H1 (cell line): ENCODE data around the gene PRKAR2B. TPM values are rescaled to one million over a fixed set of nuclear protein-coding genes. Genes with fewer than 3 reads are reported as not detected.

Experiments
- CTCF ChIA-PET: fragments of 300-600 bp; sonication (Branson Sonifier 250); formaldehyde crosslinking; loops from one replicate; lab custom pipeline; 2021; ENCODE audit not compliant: partially characterized antibody; lab: Charles Lee
- POLR2A ChIA-PET: fragments of 300-600 bp; sonication (Branson Sonifier 250); formaldehyde crosslinking; loops from one replicate; lab custom pipeline; 2021; ENCODE audit warnings: inconsistent platforms; ENCODE audit not compliant: partially characterized antibody; lab: Charles Lee
- DNase-seq, 2 experiments: peaks; one replicate each; pipeline versions ENCODE4 v3.0.0 to v3.0.0-alpha.2; 2010 to 2022; ENCODE audit warnings: low spot score in 2 of 2, low read depth in 1 of 2, mixed read lengths in 1 of 2
- FAIRE-seq: peaks from 2 replicates; lab custom pipeline; 2011; peaks lifted over from hg19 to GRCh38; lab: Jason Lieb, UNC
- H2AFZ ChIP-seq: 2 replicates; pipeline ENCODE4 v1.8.1; 2012; ENCODE audit warnings: low read length, inconsistent platforms
- H2AK5ac ChIP-seq: 2 replicates; pipeline ENCODE4 v1.6.1; 2013; ENCODE audit warnings: low read depth, low read length
- H2BK120ac ChIP-seq: replicated peaks from 2 replicates; pipeline ENCODE3; 2013; ENCODE audit warnings: low read depth, low read length, inconsistent platforms
- H2BK12ac ChIP-seq: 2 replicates; pipeline ENCODE4 v1.6.1; 2013; ENCODE audit warnings: low read depth, low read length
- H2BK15ac ChIP-seq: 2 replicates; pipeline ENCODE4 v1.6.1; 2013; ENCODE audit warnings: low read length
- H2BK20ac ChIP-seq: 2 replicates; pipeline ENCODE4 v1.6.1; 2013; ENCODE audit warnings: low read length
- H2BK5ac ChIP-seq: 2 replicates; pipeline ENCODE4 v1.6.1; 2013; ENCODE audit warnings: low read depth, low read length
- H3K14ac ChIP-seq: 2 replicates; pipeline ENCODE4 v1.6.1; 2013; ENCODE audit warnings: inconsistent platforms; ENCODE audit not compliant: insufficient read length
- H3K18ac ChIP-seq: 2 replicates; pipeline ENCODE4 v1.6.1; 2013; ENCODE audit warnings: low read length; ENCODE audit errors: extremely low read depth
- H3K23ac ChIP-seq: 2 replicates; pipeline ENCODE4 v1.6.1; 2013; ENCODE audit warnings: inconsistent platforms; ENCODE audit not compliant: insufficient read length
- H3K23me2 ChIP-seq: 2 replicates; pipeline ENCODE4 v1.6.1; 2013; ENCODE audit warnings: low read depth, low read length
- H3K27ac ChIP-seq: 2 replicates; pipeline ENCODE4 v1.6.1; 2011; ENCODE audit warnings: low read depth, low read length, inconsistent platforms
- H3K27me3 ChIP-seq, 4 experiments: replicated peaks in 1 of 4; 1 replicate in 1 of 4; 2 replicates in 3 of 4; pipeline versions ENCODE4 v1.6.1 to v1.8.1; 2011 to 2013; ENCODE audit warnings: low read length in 3 of 4, mild to moderate bottlenecking in 3 of 4, inconsistent platforms in 2 of 4, mixed read lengths in 2 of 4, moderate library complexity in 1 of 4; ENCODE audit not compliant: control insufficient read depth in 3 of 4, insufficient read depth in 3 of 4; ENCODE audit errors: extremely low read depth in 1 of 4
- H3K36me3 ChIP-seq, 4 experiments: 2 replicates each; pipeline versions ENCODE4 v1.6.1 to v1.8.1; 2011 to 2013; ENCODE audit warnings: mild to moderate bottlenecking in 4 of 4, low read length in 3 of 4, moderate library complexity in 2 of 4, control low read depth in 1 of 4, inconsistent platforms in 1 of 4; ENCODE audit not compliant: insufficient read depth in 4 of 4, control insufficient read depth in 2 of 4
- H3K4ac ChIP-seq: replicated peaks from 2 replicates; pipeline ENCODE3; 2013; ENCODE audit warnings: low read length, low read depth, mixed read lengths, inconsistent platforms; ENCODE audit not compliant: insufficient read length
- H3K4me1 ChIP-seq, 4 experiments: replicated peaks in 1 of 4; 1 replicate in 1 of 4; 2 replicates in 3 of 4; pipeline versions ENCODE4 v1.6.1 to v1.8.1; 2011 to 2013; ENCODE audit warnings: low read length in 3 of 4, inconsistent platforms in 2 of 4, mixed read lengths in 1 of 4; ENCODE audit not compliant: insufficient read depth in 4 of 4, control insufficient read depth in 3 of 4
- H3K4me2 ChIP-seq, 2 experiments: 2 replicates each; pipeline versions ENCODE4 v1.6.1 to v1.8.1; 2011 to 2013; ENCODE audit warnings: low read depth in 2 of 2, low read length in 2 of 2, control low read depth in 1 of 2, inconsistent platforms in 1 of 2, mild to moderate bottlenecking in 1 of 2; ENCODE audit not compliant: insufficient read depth in 1 of 2
- H3K4me3 ChIP-seq, 4 experiments: fragments of 200-600, 300-600 bp in 1 of 4; sonication (generic), shearing (Covaris generic), sonication (Bioruptor Twin) in 1 of 4; 2 replicates each; pipeline versions ENCODE4 v1.5.1 to v1.8.1; 2011 to 2016; ENCODE audit warnings: low read length in 4 of 4, low read depth in 3 of 4, control low read depth in 2 of 4, inconsistent platforms in 2 of 4, mild to moderate bottlenecking in 2 of 4, mixed read lengths in 1 of 4, moderate library complexity in 1 of 4; ENCODE audit not compliant: insufficient read depth in 2 of 4; ENCODE audit errors: extremely low read depth in 1 of 4
- H3K56ac ChIP-seq: replicated peaks from 2 replicates; pipeline ENCODE3; 2013; ENCODE audit warnings: low read depth, mild to moderate bottlenecking, mixed read lengths, low read length, inconsistent platforms; ENCODE audit not compliant: insufficient read length
- H3K79me1 ChIP-seq: 2 replicates; pipeline ENCODE4 v1.6.1; 2013; ENCODE audit warnings: low read depth, low read length, control low read depth
- H3K79me2 ChIP-seq, 2 experiments: 2 replicates each; pipeline versions ENCODE4 v1.6.1 to v1.8.1; 2012 to 2013; ENCODE audit warnings: low read length in 2 of 2, mild to moderate bottlenecking in 2 of 2, inconsistent platforms in 1 of 2; ENCODE audit not compliant: insufficient read depth in 2 of 2, control insufficient read depth in 1 of 2
- H3K9ac ChIP-seq, 4 experiments: replicated peaks in 1 of 4; 1 replicate in 1 of 4; 2 replicates in 3 of 4; pipeline versions ENCODE4 v1.6.1 to v1.8.1; 2011 to 2013; ENCODE audit warnings: low read depth in 3 of 4, low read length in 3 of 4, control low read depth in 2 of 4, mild to moderate bottlenecking in 2 of 4, moderate library complexity in 2 of 4, inconsistent platforms in 1 of 4; ENCODE audit errors: extremely low read depth in 1 of 4
- H3K9me3 ChIP-seq, 2 experiments: 2 replicates each; pipeline versions ENCODE4 v1.6.1 to v1.8.1; 2012 to 2013; ENCODE audit warnings: mild to moderate bottlenecking in 2 of 2, moderate library complexity in 2 of 2, control low read depth in 1 of 2, inconsistent platforms in 1 of 2, low read depth in 1 of 2, low read length in 1 of 2, mixed read lengths in 1 of 2; ENCODE audit not compliant: insufficient read depth in 2 of 2
- H4K20me1 ChIP-seq, 2 experiments: replicated peaks in 1 of 2; 2 replicates each; pipeline versions ENCODE3 to v1.8.1; 2011 to 2013; ENCODE audit warnings: inconsistent platforms in 2 of 2, low read length in 2 of 2, mild to moderate bottlenecking in 1 of 2; ENCODE audit not compliant: insufficient read depth in 2 of 2, control insufficient read depth in 1 of 2
- H4K5ac ChIP-seq: 2 replicates; pipeline ENCODE4 v1.6.1; 2013; ENCODE audit warnings: low read length, low read depth, mixed read lengths, inconsistent platforms; ENCODE audit not compliant: insufficient read length
- H4K8ac ChIP-seq: 2 replicates; pipeline ENCODE4 v1.8.0; 2013; ENCODE audit warnings: mild to moderate bottlenecking, moderate library complexity, low read length, inconsistent platforms; ENCODE audit not compliant: insufficient read depth; ENCODE audit errors: extremely low read depth
- H4K91ac ChIP-seq: replicated peaks from 2 replicates; pipeline ENCODE3; 2013; ENCODE audit warnings: low read length, mixed read lengths, inconsistent platforms; ENCODE audit not compliant: insufficient read length
- ASH2L ChIP-seq: fragments of 200-600, 300-600 bp; sonication (generic); IDR thresholded peaks from one replicate; pipeline ENCODE4 v1.7.1; 2017; ENCODE audit warnings: low read length
- EZH2 ChIP-seq: fragments of 200-600 bp; sonication (generic); IDR thresholded peaks from 2 replicates; pipeline ENCODE4 v1.7.1; 2012; ENCODE audit warnings: low read depth, mild to moderate bottlenecking, moderate library complexity, low read length, inconsistent platforms; ENCODE audit not compliant: severe bottlenecking
- KDM4A ChIP-seq: IDR thresholded peaks from one replicate; pipeline ENCODE4 v1.7.1; 2012; ENCODE audit warnings: low read depth, mild to moderate bottlenecking, moderate library complexity, low read length, inconsistent platforms; ENCODE audit not compliant: severe bottlenecking
- NRF1 ChIP-seq: IDR thresholded peaks from 2 replicates; pipeline ENCODE4 v1.6.1; 2011; ENCODE audit warnings: mild to moderate bottlenecking, low read depth, low read length, improper control_type of control experiment
- TAF1 ChIP-seq: IDR thresholded peaks from 2 replicates; pipeline ENCODE4 v1.6.1; 2011; ENCODE audit warnings: mild to moderate bottlenecking, low read depth, low read length
- ZNF274 ChIP-seq: IDR thresholded peaks from 2 replicates; pipeline ENCODE4 v1.7.0; 2012; ENCODE audit warnings: low read length, borderline replicate concordance; ENCODE audit errors: extremely low read depth
- WGBS, 2 experiments: shearing (Covaris generic) in 1 of 2; methylation state at CpG; one replicate each; pipeline versions ENCODE4 v1.1.6 to v1.1.7; 2013 to 2015; ENCODE audit warnings: low lambda C conversion rate in 2 of 2, mixed read lengths in 2 of 2, inconsistent platforms in 1 of 2, low coverage in 1 of 2, missing lambda C conversion rate in 1 of 2; ENCODE audit not compliant: insufficient replicate concordance in 2 of 2, insufficient coverage in 1 of 2, insufficient read length in 1 of 2; ENCODE audit errors: extremely low coverage in 1 of 2, missing lambda C conversion rate in 1 of 2; 5-methylcytosine and 5-hydroxymethylcytosine counted together
- polyA plus RNA-seq, 7 experiments: library from polyadenylated mRNA; depleted of rRNA in 3 of 7; stranded (reverse) in 5 of 7; unstranded in 2 of 7; fragments of >200 nt in 5 of 7; fragments of 200-250 nt in 2 of 7; gene quantifications; 1 replicate in 5 of 7; 2 replicates in 1 of 7; 4 replicates in 1 of 7; pipeline versions ENCODE4 v1.2.1 to v1.2.3, GENCODE V29; 2011 to 2013; ENCODE audit warnings: missing spikeins in 2 of 7, mixed read lengths in 2 of 7
- total RNA-seq: library from RNA; stranded (reverse); fragmentation: NEBNext Ultra II Directional; extraction: Animal tissue kit (Norgen Biotek cat#: 25700); gene quantifications from 2 replicates; pipeline ENCODE4 v1.2.1, GENCODE V29; 2021

The PRKAR2B gene
- total and polyA plus RNA-seq, 2 of the 8 experiments (the other 6 are each of a cell fraction or from before 2014, with no cell fraction given): 10.4 to 37.0 TPM

- FAIRE-seq (no peak), DNase-seq (no peak)
- WGBS, 2 experiments: 93% methylated on average over 2 of the region's 2 CpGs; no CpG with 5 or more reads in 1 of the 2 experiments
- no peak overlapping the region for H3K27ac ChIP-seq
- no peaks in the 10 kb centered on the region for H3K79me2 ChIP-seq
- peaks cover 0 to 3% (median 0%) of the 10 kb centered on the region in 4 experiments; a peak in 1 of 8 replicates for H3K36me3 ChIP-seq
- no peak overlapping the region for H3K14ac ChIP-seq
- H3K4ac ChIP-seq: no peak overlapping the region
- no peak overlapping the region for H2AFZ ChIP-seq
- H3K56ac ChIP-seq: no peak overlapping the region
- no peak overlapping the region for H2BK120ac ChIP-seq
- no peak overlapping the region for H2BK20ac ChIP-seq
- H3K9me3 ChIP-seq: no peaks in the 10 kb centered on the region
- POLR2A ChIA-PET: no interaction called here
- H2AK5ac ChIP-seq: no peak overlapping the region
- no peak overlapping the region for H3K9ac ChIP-seq
- H4K8ac ChIP-seq: no peak overlapping the region
- no peak overlapping the region for H3K18ac ChIP-seq
- H3K23ac ChIP-seq: no peak overlapping the region
- no peaks in the 10 kb centered on the region for H3K27me3 ChIP-seq
- no peak overlapping the region for H4K5ac ChIP-seq
- H4K91ac ChIP-seq: no peak overlapping the region
- no peak overlapping the region for H3K4me3 ChIP-seq
- H3K4me2 ChIP-seq: no peak overlapping the region
- no peaks in the 10 kb centered on the region; the same call in 1 of the 2 replicates for H3K23me2 ChIP-seq
- CTCF ChIA-PET: no interaction called here
- no peak overlapping the region for H2BK5ac ChIP-seq
- no peak for TF ChIP-seq ZNF274
- no peak for TF ChIP-seq TAF1
- TF ChIP-seq KDM4A: no peak
- no peak for TF ChIP-seq ASH2L
- TF ChIP-seq EZH2: no peak
- TF ChIP-seq NRF1: no peak
- no peaks in the 10 kb centered on the region for H4K20me1 ChIP-seq
- H2BK12ac ChIP-seq: no peak overlapping the region
- no peak overlapping the region for H2BK15ac ChIP-seq
- H3K79me1 ChIP-seq: no peaks in the 10 kb centered on the region
- H3K4me1 ChIP-seq: no peaks in the 10 kb centered on the region
Observed at GRCh38 chr7:107160389-107160788, 115.9 kb downstream of the PRKAR2B start.
